HG02678 (cell line): Measurements from ENCODE around the gene DNMBP.

Experiments
- ATAC-seq: cut with Tn5 transposase; IDR thresholded peaks from one replicate; pipeline ENCODE4 v1.9.1; 2021; ENCODE audit warnings: mild to moderate bottlenecking, moderate library complexity; ENCODE audit not compliant: unreplicated experiment

The DNMBP gene

DNA sequence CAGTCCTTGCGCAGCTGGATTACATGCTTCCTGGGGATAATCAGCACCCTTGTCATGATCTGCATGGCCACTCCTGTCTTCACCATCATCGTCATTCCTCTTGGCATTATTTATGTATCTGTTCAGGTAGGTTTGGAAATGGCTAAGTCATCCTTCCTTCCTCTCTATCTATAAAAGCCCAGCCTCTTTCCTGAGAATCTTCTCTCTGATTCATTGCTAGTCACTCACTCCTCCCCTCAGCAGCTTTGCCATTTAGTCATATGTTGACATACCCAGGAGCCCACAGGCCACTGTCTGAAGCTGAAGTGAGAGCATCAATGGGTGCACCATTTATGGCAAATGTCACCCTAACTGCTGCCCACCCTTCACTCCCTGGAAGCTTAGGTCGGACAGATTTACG, 175.3 kb downstream of the DNMBP start:
- ATAC-seq, result no peak

DNA sequence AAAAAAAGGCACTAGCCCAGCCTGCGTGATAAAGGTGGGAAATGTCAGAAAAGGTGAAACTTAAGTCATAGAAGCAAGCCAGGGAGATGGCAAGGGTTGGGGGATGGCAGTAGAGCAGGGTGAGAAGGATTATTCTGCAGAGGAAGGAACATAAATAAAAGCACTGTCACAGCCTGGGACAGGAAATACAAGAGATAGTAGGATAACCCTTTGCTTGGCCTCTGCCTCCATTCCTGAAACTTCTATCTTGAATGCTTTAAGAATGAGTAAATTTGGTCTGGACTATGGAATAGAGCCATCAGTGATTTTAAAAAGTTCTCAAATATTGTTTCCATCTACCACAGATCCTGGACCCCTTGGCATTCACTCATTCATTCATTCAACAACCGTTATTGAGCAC, 177.3 kb downstream of the DNMBP start:
- ATAC-seq, result no peak

DNA sequence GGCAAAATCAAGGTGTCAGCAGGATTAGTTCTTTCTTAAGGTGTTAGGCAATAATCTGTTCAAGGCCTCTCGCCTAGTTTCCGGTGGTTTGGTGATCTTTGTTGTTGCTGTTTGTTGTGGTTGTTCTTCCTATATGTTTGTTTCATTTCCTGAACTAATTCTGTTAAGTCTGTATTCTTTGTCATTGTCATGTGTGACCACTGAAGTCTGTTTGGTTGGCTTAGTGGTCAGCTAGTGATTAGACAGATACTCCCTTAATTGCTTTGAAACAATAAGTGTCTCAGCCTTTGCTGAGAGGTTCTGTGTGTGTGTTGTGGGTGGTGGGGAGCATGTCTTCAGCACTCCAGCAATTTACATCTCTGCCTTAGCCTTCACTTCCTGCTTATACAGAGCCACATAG, 181.3 kb downstream of the DNMBP start:
- ATAC-seq, result no peak

DNA sequence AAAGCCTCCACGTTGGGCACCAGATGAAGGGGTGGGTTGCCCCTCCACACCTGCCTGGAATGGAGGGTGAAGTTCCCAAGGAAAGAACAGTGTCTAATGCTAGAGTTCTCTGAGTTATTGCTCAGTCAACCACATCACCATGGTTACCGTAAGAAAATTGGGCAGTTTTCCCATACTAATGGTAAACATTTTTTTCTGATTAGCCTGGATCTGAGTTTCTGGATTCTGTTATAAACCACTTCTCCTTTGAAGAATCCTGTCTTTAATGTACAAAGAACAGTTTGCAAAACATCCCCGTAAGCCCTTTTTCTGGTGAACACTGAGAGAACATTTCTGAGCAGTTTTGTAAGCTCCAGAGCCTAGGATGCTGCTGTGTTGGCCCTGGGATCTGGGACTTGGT, 181.8 kb downstream of the DNMBP start:
- no peak for ATAC-seq
